HFF-Myc (cell line): Measurements from ENCODE around the gene CRB1.

Experiments
- DNase-seq: peaks from one replicate; pipeline ENCODE4 v3.0.0-alpha.2; 2011; ENCODE audit warnings: low read depth; ENCODE audit errors: extremely low read depth
- H3K4me3 ChIP-seq: replicated peaks from 2 replicates; pipeline ENCODE4 v1.5.1; 2011; ENCODE audit warnings: low read depth, mild to moderate bottlenecking, control low read depth, low read length
- CTCF ChIP-seq: IDR thresholded peaks from 2 replicates; pipeline ENCODE4 v1.5.1; 2012; ENCODE audit warnings: mild to moderate bottlenecking, low read depth, low read length, control low read depth; ENCODE audit errors: missing control alignments

Gene CRB1

GRCh38 chr1:197235355-197235754 is 32.7 kb upstream of the CRB1 start:
- TF ChIP-seq CTCF, result no peak
- H3K4me3 ChIP-seq, result no peak overlapping the region
- DNase-seq, result no peak

- DNase-seq, result no peak
- no peak for TF ChIP-seq CTCF
- no peak overlapping the region for H3K4me3 ChIP-seq
Measured at GRCh38 chr1:197247465-197247864, 20.6 kb upstream of the CRB1 start.

- no peak for TF ChIP-seq CTCF
- DNase-seq, result no peak
- no peak overlapping the region for H3K4me3 ChIP-seq
Measured at GRCh38 chr1:197249324-197249723, 18.7 kb upstream of the CRB1 start.

- TF ChIP-seq CTCF, result no peak
- DNase-seq, result no peak
- H3K4me3 ChIP-seq, result no peak overlapping the region
Measured at GRCh38 chr1:197250616-197251015, 17.4 kb upstream of the CRB1 start.

- DNase-seq, result no peak
- no peak for TF ChIP-seq CTCF
- H3K4me3 ChIP-seq, result no peak overlapping the region
Measured at GRCh38 chr1:197252973-197253372, 15.1 kb upstream of the CRB1 start.

- H3K4me3 ChIP-seq, result no peak overlapping the region
- no peak for DNase-seq
- no peak for TF ChIP-seq CTCF
Measured at GRCh38 chr1:197254866-197255265, 13.2 kb upstream of the CRB1 start.

GRCh38 chr1:197264936-197265567 is 3.0 kb upstream of the CRB1 start:
- TF ChIP-seq CTCF, result no peak
- DNase-seq, result no peak
- no peak overlapping the region for H3K4me3 ChIP-seq
